Trophoblast cell (in vitro differentiated cells and primary cell): ENCODE data around the gene SAMD9.
"Not testable (repeated sequence)": the region's sequence is repeated elsewhere in the genome, so short reads cannot be mapped to it uniquely, and the experiment has no call there.

Experiments
- DNase-seq, 2 donors: peaks; one replicate each; pipeline ENCODE4 v3.0.0-alpha.2; 2016
- H2AFZ ChIP-seq: 2 replicates; pipeline ENCODE4 v1.6.1; 2013; ENCODE audit warnings: low read length, moderate library complexity, mild to moderate bottlenecking; ENCODE audit not compliant: insufficient read depth, poor library complexity
- H2AK5ac ChIP-seq: 2 replicates; pipeline ENCODE4 v1.6.1; 2013; ENCODE audit warnings: mild to moderate bottlenecking, low read length
- H2BK120ac ChIP-seq: 2 replicates; pipeline ENCODE4 v1.6.1; 2013; ENCODE audit warnings: low read length, mild to moderate bottlenecking, moderate library complexity; ENCODE audit not compliant: insufficient read depth, poor library complexity
- H2BK12ac ChIP-seq: 2 replicates; pipeline ENCODE4 v1.6.1; 2013; ENCODE audit warnings: mild to moderate bottlenecking, low read length, moderate library complexity
- H2BK5ac ChIP-seq: 2 replicates; pipeline ENCODE4 v1.6.1; 2013; ENCODE audit warnings: low read length, low read depth, moderate library complexity, mild to moderate bottlenecking; ENCODE audit not compliant: poor library complexity
- H3K14ac ChIP-seq: 2 replicates; pipeline ENCODE4 v1.6.1; 2013; ENCODE audit warnings: mild to moderate bottlenecking, low read length
- H3K18ac ChIP-seq: 2 replicates; pipeline ENCODE4 v1.6.1; 2013; ENCODE audit warnings: mild to moderate bottlenecking, low read length
- H3K23ac ChIP-seq: 2 replicates; pipeline ENCODE4 v1.6.1; 2013; ENCODE audit warnings: low read length
- H3K27ac ChIP-seq: 2 replicates; pipeline ENCODE4 v1.5.1; 2013; ENCODE audit warnings: low read depth, mild to moderate bottlenecking, inconsistent platforms, low read length, moderate library complexity
- H3K27me3 ChIP-seq: 2 replicates; pipeline ENCODE4 v1.6.1; 2013; ENCODE audit warnings: inconsistent platforms, mild to moderate bottlenecking, low read length, moderate library complexity; ENCODE audit not compliant: insufficient read depth
- H3K36me3 ChIP-seq, 2 experiments: 1 replicate in 1 of 2; 2 replicates in 1 of 2; pipeline ENCODE4 v1.6.1; 2013; ENCODE audit warnings: low read length in 2 of 2, mild to moderate bottlenecking in 2 of 2, moderate library complexity in 1 of 2; ENCODE audit not compliant: insufficient read depth in 2 of 2, control insufficient read depth in 1 of 2
- H3K4ac ChIP-seq: 2 replicates; pipeline ENCODE4 v1.6.1; 2013; ENCODE audit warnings: low read depth, mild to moderate bottlenecking, low read length, moderate library complexity
- H3K4me1 ChIP-seq, 2 experiments: 1 replicate in 1 of 2; 2 replicates in 1 of 2; pipeline ENCODE4 v1.6.1; 2013; ENCODE audit warnings: low read length in 2 of 2, mild to moderate bottlenecking in 2 of 2, moderate library complexity in 1 of 2; ENCODE audit not compliant: insufficient read depth in 2 of 2, control insufficient read depth in 1 of 2
- H3K4me2 ChIP-seq: 2 replicates; pipeline ENCODE4 v1.6.1; 2013; ENCODE audit warnings: inconsistent platforms, mild to moderate bottlenecking, low read length, moderate library complexity
- H3K4me3 ChIP-seq: 2 replicates; pipeline ENCODE4 v1.5.1; 2013; ENCODE audit warnings: mild to moderate bottlenecking, low read depth, low read length, inconsistent platforms
- H3K79me1 ChIP-seq: one replicate; pipeline ENCODE4 v1.6.1; 2013; ENCODE audit warnings: low read length
- H3K79me2 ChIP-seq: 2 replicates; pipeline ENCODE4 v1.6.1; 2013; ENCODE audit warnings: low read length, mild to moderate bottlenecking; ENCODE audit not compliant: control insufficient read depth, insufficient read depth, poor library complexity
- H3K9ac ChIP-seq: 2 replicates; pipeline ENCODE4 v1.6.1; 2013; ENCODE audit warnings: mild to moderate bottlenecking, low read length
- H3K9me3 ChIP-seq: 2 replicates; pipeline ENCODE4 v1.6.1; 2013; ENCODE audit warnings: low read depth, mild to moderate bottlenecking, control low read depth, inconsistent platforms, low read length; ENCODE audit not compliant: insufficient read depth
- H4K12ac ChIP-seq: 2 replicates; pipeline ENCODE4 v1.6.1; 2013; ENCODE audit warnings: low read depth, mild to moderate bottlenecking, low read length, moderate library complexity
- H4K8ac ChIP-seq: 2 replicates; pipeline ENCODE4 v1.6.1; 2013; ENCODE audit warnings: low read depth, mild to moderate bottlenecking, low read length, moderate library complexity
- H4K91ac ChIP-seq: one replicate; pipeline ENCODE4 v1.6.1; 2013; ENCODE audit warnings: low read depth, mild to moderate bottlenecking, low read length, moderate library complexity
- WGBS: extraction: QIAGEN DNeasy Blood & Tissue Kit; methylation state at CpG from one replicate; pipeline ENCODE4 v1.1.7; 2013; ENCODE audit warnings: missing lambda C conversion rate; ENCODE audit not compliant: insufficient read length, insufficient coverage; ENCODE audit errors: extremely low coverage; 5-methylcytosine and 5-hydroxymethylcytosine counted together

The SAMD9 gene

DNA sequence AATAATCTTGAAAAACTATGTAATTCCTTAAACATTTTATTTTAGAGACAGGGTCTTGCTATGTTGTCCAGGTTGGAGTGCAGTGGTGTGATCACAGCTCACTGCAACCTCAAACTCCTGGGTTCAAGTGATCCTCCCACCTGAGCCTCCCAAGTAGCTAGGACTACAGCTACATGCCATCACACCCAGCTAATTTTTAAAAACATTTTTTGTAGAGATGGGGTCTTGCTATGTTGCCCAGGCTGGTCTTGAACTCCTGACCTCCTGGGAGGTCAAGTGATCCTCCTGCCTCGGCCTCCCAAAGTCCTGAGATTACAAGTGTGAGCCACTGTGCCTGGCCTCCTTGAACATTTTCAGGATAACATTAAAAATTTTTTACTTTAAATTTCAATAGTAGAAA, 61.2 kb downstream of the SAMD9 start:
- not testable (repeated sequence) for H3K27me3 ChIP-seq, H4K12ac ChIP-seq, H3K14ac ChIP-seq, H3K79me1 ChIP-seq, H2BK120ac ChIP-seq, H3K4me2 ChIP-seq, H4K91ac ChIP-seq, H3K36me3 ChIP-seq, H3K9ac ChIP-seq, H3K27ac ChIP-seq, H4K8ac ChIP-seq, H3K23ac ChIP-seq, H2BK5ac ChIP-seq, H2AK5ac ChIP-seq, H3K4ac ChIP-seq, H2BK12ac ChIP-seq, H3K79me2 ChIP-seq, H2AFZ ChIP-seq, H3K18ac ChIP-seq, H3K9me3 ChIP-seq, H3K4me3 ChIP-seq, H3K4me1 ChIP-seq, DNase-seq
- no CpG with 5 or more reads among the region's 1 CpG for WGBS

DNA sequence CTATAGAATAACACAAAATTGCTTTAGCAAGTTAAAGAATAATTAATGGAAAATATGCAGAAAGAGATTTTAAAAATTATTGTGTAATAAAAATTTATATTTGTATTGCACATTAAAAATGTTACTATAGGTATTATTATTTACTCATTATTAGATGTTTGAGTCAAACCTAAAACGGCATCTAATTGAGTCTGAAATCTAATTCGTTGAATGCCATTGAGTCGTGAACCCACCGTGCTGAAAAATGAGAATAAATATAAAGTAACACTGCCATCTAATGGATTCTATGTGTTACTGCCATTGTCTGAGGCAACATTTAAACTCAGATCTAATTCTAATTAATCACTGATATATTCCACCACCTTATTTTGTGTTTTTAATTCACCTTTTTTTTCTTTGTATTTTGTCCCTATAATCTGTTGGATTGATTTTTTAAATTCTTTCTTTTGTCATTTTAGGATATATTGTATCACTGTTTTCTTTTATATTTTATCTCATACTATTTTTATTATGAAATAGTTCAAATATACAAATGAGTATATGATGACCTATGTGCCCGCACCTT, 62.2 kb downstream of the SAMD9 start:
- H3K27me3 ChIP-seq = no peaks in the 10 kb centered on the region
- no peak overlapping the region for H2BK12ac ChIP-seq
- no peak overlapping the region for H3K27ac ChIP-seq
- H3K14ac ChIP-seq = no peak overlapping the region
- H3K23ac ChIP-seq = no peak overlapping the region
- H4K8ac ChIP-seq = no peak overlapping the region
- H3K9me3 ChIP-seq = no peaks in the 10 kb centered on the region
- no CpG with 5 or more reads among the region's 5 CpGs for WGBS
- no peak overlapping the region for H4K91ac ChIP-seq
- no peaks in the 10 kb centered on the region for H3K79me1 ChIP-seq
- no peaks in the 10 kb centered on the region for H3K4me1 ChIP-seq
- DNase-seq = peak in 1 of 2 donors; percentile 64
- no peak overlapping the region for H3K9ac ChIP-seq
- H2AK5ac ChIP-seq = no peak overlapping the region
- H3K4me2 ChIP-seq = no peak overlapping the region
- H3K79me2 ChIP-seq = no peaks in the 10 kb centered on the region
- H4K12ac ChIP-seq = no peak overlapping the region
- H2BK5ac ChIP-seq = no peak overlapping the region
- H3K4ac ChIP-seq = no peak overlapping the region
- no peaks in the 10 kb centered on the region for H3K36me3 ChIP-seq
- no peak overlapping the region for H2AFZ ChIP-seq
- no peak overlapping the region for H3K18ac ChIP-seq
- H2BK120ac ChIP-seq = no peak overlapping the region
- no peak overlapping the region for H3K4me3 ChIP-seq

DNA sequence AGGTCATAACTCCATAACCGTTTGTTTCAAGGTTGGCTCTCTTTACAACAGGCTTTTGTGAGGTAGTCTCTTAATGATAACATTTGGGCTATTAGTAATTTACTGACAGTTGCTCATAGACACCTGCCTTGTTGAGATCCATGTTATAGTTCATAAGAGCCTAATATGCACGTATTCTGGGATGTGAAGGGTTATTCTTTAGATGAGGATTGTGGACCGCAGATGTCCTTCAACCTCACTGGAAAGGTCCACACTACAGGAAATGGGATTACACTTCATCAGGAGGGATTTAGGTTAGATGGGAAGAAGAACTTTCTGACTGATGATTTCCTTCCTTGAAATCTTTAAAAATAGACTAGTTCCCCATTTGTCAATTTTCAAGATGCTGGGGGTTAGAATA, 62.8 kb downstream of the SAMD9 start:
- Histone ChIP-seq H3K4me3 (no peak overlapping the region), H2AK5ac (no peak overlapping the region), H3K4me2 (no peak overlapping the region), H3K9ac (no peak overlapping the region), H3K23ac (no peak overlapping the region), H2BK5ac (no peak overlapping the region), H3K79me2 (no peaks in the 10 kb centered on the region), H2BK120ac (no peak overlapping the region), H3K27ac (no peak overlapping the region), H4K91ac (no peak overlapping the region), H3K27me3 (no peaks in the 10 kb centered on the region), H3K14ac (no peak overlapping the region), H3K36me3 (no peaks in the 10 kb centered on the region), H3K9me3 (no peaks in the 10 kb centered on the region), H4K12ac (no peak overlapping the region), H3K4ac (no peak overlapping the region), H2AFZ (no peak overlapping the region), H3K4me1 (no peaks in the 10 kb centered on the region), H4K8ac (no peak overlapping the region), H2BK12ac (no peak overlapping the region), H3K79me1 (no peaks in the 10 kb centered on the region), H3K18ac (no peak overlapping the region)
- DNase-seq = no peak
- WGBS = no CpG with 5 or more reads among the region's 3 CpGs

DNA sequence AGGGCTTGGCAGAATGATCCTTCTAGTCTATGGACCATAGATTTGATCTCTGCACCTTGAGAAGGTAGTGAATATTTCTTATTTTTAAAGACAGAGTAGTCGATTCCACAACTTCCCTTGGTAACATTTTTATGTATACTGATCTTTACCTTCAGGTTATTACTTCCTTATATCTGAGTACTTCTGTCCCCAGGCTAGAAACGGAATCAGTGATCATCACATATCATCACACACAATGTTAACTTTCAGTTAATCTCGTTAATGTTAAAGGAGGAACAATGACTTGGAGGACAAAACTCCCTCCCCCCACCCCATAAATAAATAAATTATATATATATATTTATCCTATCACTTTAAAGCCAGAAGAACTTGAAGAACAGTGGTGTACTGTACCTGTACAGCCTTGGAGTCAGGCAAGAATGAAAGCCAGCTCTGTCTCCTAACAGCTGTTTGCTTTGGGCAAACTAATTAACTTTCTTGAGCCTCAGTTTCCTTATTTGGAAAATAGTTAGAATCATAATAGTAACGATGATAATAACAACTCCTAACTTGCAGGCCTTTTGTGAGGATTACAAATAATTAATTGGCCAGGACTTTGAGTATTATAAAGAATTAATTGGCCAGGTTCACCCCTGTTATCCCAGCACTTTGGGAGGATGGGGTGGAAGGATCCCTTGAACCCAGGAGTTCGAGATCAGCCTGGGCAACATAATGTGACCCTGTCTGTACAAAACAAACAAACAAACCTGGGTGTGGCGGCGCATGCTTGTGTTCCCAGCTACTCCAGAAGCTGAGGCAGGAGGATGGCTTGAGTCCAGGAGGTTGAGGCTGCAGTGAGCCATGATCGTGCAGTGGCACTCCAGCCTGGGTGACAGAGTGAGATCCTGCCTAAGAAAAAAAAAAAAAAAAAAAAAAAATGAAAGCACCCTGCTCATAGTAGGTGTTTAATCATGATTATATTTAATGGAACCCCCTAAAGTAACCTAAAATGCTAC, 63.5 kb downstream of the SAMD9 start:
- H3K27me3 ChIP-seq = no peaks in the 10 kb centered on the region
- H3K4me3 ChIP-seq = no peak overlapping the region
- no peak overlapping the region for H3K23ac ChIP-seq
- no peak overlapping the region for H3K18ac ChIP-seq
- no peak overlapping the region for H3K27ac ChIP-seq
- no peaks in the 10 kb centered on the region for H3K79me2 ChIP-seq
- no peaks in the 10 kb centered on the region for H3K9me3 ChIP-seq
- no peak overlapping the region for H2BK120ac ChIP-seq
- no peak for DNase-seq
- H2AFZ ChIP-seq = no peak overlapping the region
- WGBS = no CpG with 5 or more reads among the region's 8 CpGs
- no peak overlapping the region for H3K4me2 ChIP-seq
- no peak overlapping the region for H4K12ac ChIP-seq
- H2AK5ac ChIP-seq = no peak overlapping the region
- H2BK5ac ChIP-seq = no peak overlapping the region
- no peaks in the 10 kb centered on the region for H3K79me1 ChIP-seq
- no peak overlapping the region for H2BK12ac ChIP-seq
- H3K9ac ChIP-seq = no peak overlapping the region
- H3K36me3 ChIP-seq = no peaks in the 10 kb centered on the region
- H3K4ac ChIP-seq = no peak overlapping the region
- no peak overlapping the region for H4K8ac ChIP-seq
- no peak overlapping the region for H3K14ac ChIP-seq
- no peak overlapping the region for H4K91ac ChIP-seq
- H3K4me1 ChIP-seq = no peaks in the 10 kb centered on the region
